CD8-positive, alpha-beta memory T cell (primary cell): ENCODE data around the gene TIMP3. TPM values are rescaled to one million over a fixed set of nuclear protein-coding genes. Genes with fewer than 3 reads are reported as not detected.
A peak's percentile ranks its signal among the peaks of the same experiment; 100 is the strongest.

Experiments used
- CTCF ChIA-PET: fragments of 350-600 bp; sonication (Branson Sonifier 250); formaldehyde crosslinking; loops from one replicate; lab custom pipeline; 2021; ENCODE audit warnings: antibody characterized with exemption; lab: Charles Lee
- POLR2A ChIA-PET: fragments of 350-600 bp; sonication (Branson Sonifier 250); formaldehyde crosslinking; loops from one replicate; lab custom pipeline; 2021; ENCODE audit warnings: antibody characterized with exemption; lab: Charles Lee
- DNase-seq, 5 donors: peaks; one replicate each; pipeline versions ENCODE4 v3.0.0 to v3.0.0-alpha.2; 2020 to 2022; ENCODE audit warnings: mixed read lengths in 1 of 5
- H3K27ac ChIP-seq: one replicate; pipeline ENCODE4 v1.7.0; 2013; ENCODE audit warnings: low read depth, mild to moderate bottlenecking, low read length, moderate library complexity
- H3K27me3 ChIP-seq: 2 replicates; pipeline ENCODE4 v1.7.0; 2013; ENCODE audit warnings: low read length, mild to moderate bottlenecking; ENCODE audit not compliant: insufficient read depth, poor library complexity, severe bottlenecking
- H3K36me3 ChIP-seq: 2 replicates; pipeline ENCODE4 v1.7.0; 2013; ENCODE audit warnings: mild to moderate bottlenecking, low read length, moderate library complexity; ENCODE audit not compliant: insufficient read depth
- H3K4me1 ChIP-seq: 2 replicates; pipeline ENCODE4 v1.7.0; 2013; ENCODE audit warnings: mild to moderate bottlenecking, low read length, moderate library complexity; ENCODE audit not compliant: insufficient read depth
- H3K4me3 ChIP-seq: 2 replicates; pipeline ENCODE4 v1.7.0; 2013; ENCODE audit warnings: mild to moderate bottlenecking, low read length
- H3K9me3 ChIP-seq: 2 replicates; pipeline ENCODE4 v1.7.0; 2013; ENCODE audit warnings: mild to moderate bottlenecking, low read length
- H3K27ac Mint-ChIP-seq, 8 donors: one replicate each; pipeline ENCODE4 v1.8.0; 2020 to 2021; ENCODE audit warnings: mixed read lengths in 8 of 8, mild to moderate bottlenecking in 6 of 8, inconsistent platforms in 3 of 8, moderate library complexity in 3 of 8
- H3K27me3 Mint-ChIP-seq, 2 donors: one replicate each; pipeline ENCODE4 v1.8.0; 2020 to 2021; ENCODE audit warnings: mixed read lengths in 2 of 2, mild to moderate bottlenecking in 1 of 2, moderate library complexity in 1 of 2
- H3K36me3 Mint-ChIP-seq, 3 donors: one replicate each; pipeline ENCODE4 v1.8.0; 2020 to 2021; ENCODE audit warnings: mixed read lengths in 3 of 3, inconsistent platforms in 1 of 3, mild to moderate bottlenecking in 1 of 3
- H3K4me1 Mint-ChIP-seq, 3 donors: one replicate each; pipeline ENCODE4 v1.8.0; 2020 to 2021; ENCODE audit warnings: mixed read lengths in 3 of 3, inconsistent platforms in 1 of 3, mild to moderate bottlenecking in 1 of 3
- H3K4me3 Mint-ChIP-seq, 7 donors: one replicate each; pipeline ENCODE4 v1.8.0; 2020 to 2021; ENCODE audit warnings: mixed read lengths in 7 of 7, mild to moderate bottlenecking in 6 of 7, moderate library complexity in 4 of 7, inconsistent platforms in 2 of 7
- H3K9me3 Mint-ChIP-seq, 5 donors: one replicate each; pipeline ENCODE4 v1.8.0; 2020 to 2022; ENCODE audit warnings: mixed read lengths in 5 of 5, mild to moderate bottlenecking in 3 of 5, moderate library complexity in 2 of 5, inconsistent platforms in 1 of 5
- polyA plus RNA-seq: library from polyadenylated mRNA; unstranded; fragments of 300-500 nt; fragmentation: Illumina TruSeq; gene quantifications from one replicate; pipeline ENCODE4 v1.2.3, GENCODE V29; 2021
- total RNA-seq, 2 experiments: library from RNA; stranded (reverse); gene quantifications; one replicate each; pipeline ENCODE4 v1.2.3, GENCODE V29; 2021

TIMP3 gene
- total and polyA plus RNA-seq, 3 experiments from 2014 or later: 0.22 to 0.24 TPM; not detected in 1

- H3K27ac ChIP-seq: no peak overlapping the region
- no peaks in the 10 kb centered on the region for H3K4me1 ChIP-seq
- no peak overlapping the region for H3K4me3 ChIP-seq
- H3K9me3 ChIP-seq: no peaks in the 10 kb centered on the region
- H3K36me3 ChIP-seq: no peaks in the 10 kb centered on the region
- Mint-ChIP-seq H3K36me3 (no peaks in the 10 kb centered on the region), H3K4me1 (no peaks in the 10 kb centered on the region), H3K9me3 (peaks cover 0 to 2% (median 0%) of the 10 kb centered on the region in 5 donors), H3K4me3 (no peak overlapping the region), H3K27ac (no peak overlapping the region), H3K27me3 (peaks cover 5 to 26% of the 10 kb centered on the region in 2 donors)
- no peak for DNase-seq
- ChIA-PET CTCF (no interaction called here), POLR2A (no interaction called here)
- H3K27me3 ChIP-seq: no peaks in the 10 kb centered on the region
These were observed 41.0 kb downstream of the TIMP3 start for GRCh38 chr22:32842486-32842885.

- ChIA-PET POLR2A (no interaction called here), CTCF (no interaction called here)
- peaks cover 0 to 2% (median 0%) of the 10 kb centered on the region in 5 donors for H3K9me3 Mint-ChIP-seq
- H3K4me3 ChIP-seq: no peak overlapping the region
- no peak for DNase-seq
- no peaks in the 10 kb centered on the region for H3K36me3 Mint-ChIP-seq
- no peaks in the 10 kb centered on the region for H3K4me1 ChIP-seq
- H3K4me3 Mint-ChIP-seq: no peak overlapping the region
- H3K27me3 Mint-ChIP-seq: peaks cover 0 to 26% of the 10 kb centered on the region in 2 donors
- no peaks in the 10 kb centered on the region for H3K36me3 ChIP-seq
- H3K27ac Mint-ChIP-seq: peak overlapping the region in 1 of 8 donors; percentile 47
- no peaks in the 10 kb centered on the region for H3K9me3 ChIP-seq
- H3K27me3 ChIP-seq: no peaks in the 10 kb centered on the region
- H3K4me1 Mint-ChIP-seq: no peaks in the 10 kb centered on the region
- no peak overlapping the region for H3K27ac ChIP-seq
These were observed 41.8 kb downstream of the TIMP3 start for GRCh38 chr22:32843300-32843699.

- Mint-ChIP-seq H3K36me3 (no peaks in the 10 kb centered on the region), H3K27ac (no peak overlapping the region), H3K27me3 (peaks cover 3 to 26% of the 10 kb centered on the region in 2 donors), H3K4me1 (no peaks in the 10 kb centered on the region), H3K9me3 (peaks cover 0 to 2% (median 0%) of the 10 kb centered on the region in 5 donors), H3K4me3 (no peak overlapping the region)
- POLR2A ChIA-PET: no interaction called here
- Histone ChIP-seq H3K36me3 (no peaks in the 10 kb centered on the region), H3K27ac (no peak overlapping the region), H3K9me3 (no peaks in the 10 kb centered on the region), H3K4me3 (no peak overlapping the region), H3K27me3 (no peaks in the 10 kb centered on the region), H3K4me1 (no peaks in the 10 kb centered on the region)
- CTCF ChIA-PET: no interaction called here
- DNase-seq: no peak
These were observed 42.7 kb downstream of the TIMP3 start for GRCh38 chr22:32844251-32844650.

- no peak overlapping the region for H3K27ac Mint-ChIP-seq
- no peaks in the 10 kb centered on the region for H3K4me1 ChIP-seq
- POLR2A ChIA-PET: no interaction called here
These were observed 45.4 kb downstream of the TIMP3 start for GRCh38 chr22:32846780-32847491.

GRCh38 chr22:32848226-32848625 lies 46.7 kb downstream of the TIMP3 start:
- ChIA-PET POLR2A (no interaction called here), CTCF (no interaction called here)
- Histone ChIP-seq H3K9me3 (no peaks in the 10 kb centered on the region), H3K36me3 (no peaks in the 10 kb centered on the region), H3K4me1 (no peaks in the 10 kb centered on the region), H3K27ac (no peak overlapping the region), H3K27me3 (no peaks in the 10 kb centered on the region), H3K4me3 (no peak overlapping the region)
- Mint-ChIP-seq H3K4me1 (no peaks in the 10 kb centered on the region), H3K9me3 (peaks cover 0 to 2% (median 0%) of the 10 kb centered on the region in 5 donors), H3K4me3 (no peak overlapping the region), H3K27me3 (peaks cover 3 to 16% of the 10 kb centered on the region in 2 donors), H3K36me3 (no peaks in the 10 kb centered on the region), H3K27ac (no peak overlapping the region)
- DNase-seq: no peak

More at GRCh38 chr22:32846780-32847491, 45.4 kb downstream of the TIMP3 start:
- Mint-ChIP-seq H3K36me3 (no peaks in the 10 kb centered on the region), H3K4me1 (no peaks in the 10 kb centered on the region), H3K4me3 (no peak overlapping the region), H3K27me3 (peaks cover 3 to 24% of the 10 kb centered on the region in 2 donors), H3K9me3 (peaks cover 0 to 2% (median 0%) of the 10 kb centered on the region in 5 donors)
- H3K9me3 ChIP-seq: no peaks in the 10 kb centered on the region
- CTCF ChIA-PET: no interaction called here
- no peak for DNase-seq
- H3K27me3 ChIP-seq: no peaks in the 10 kb centered on the region
- H3K27ac ChIP-seq: no peak overlapping the region
- H3K36me3 ChIP-seq: no peaks in the 10 kb centered on the region
- H3K4me3 ChIP-seq: no peak overlapping the region

DNA sequence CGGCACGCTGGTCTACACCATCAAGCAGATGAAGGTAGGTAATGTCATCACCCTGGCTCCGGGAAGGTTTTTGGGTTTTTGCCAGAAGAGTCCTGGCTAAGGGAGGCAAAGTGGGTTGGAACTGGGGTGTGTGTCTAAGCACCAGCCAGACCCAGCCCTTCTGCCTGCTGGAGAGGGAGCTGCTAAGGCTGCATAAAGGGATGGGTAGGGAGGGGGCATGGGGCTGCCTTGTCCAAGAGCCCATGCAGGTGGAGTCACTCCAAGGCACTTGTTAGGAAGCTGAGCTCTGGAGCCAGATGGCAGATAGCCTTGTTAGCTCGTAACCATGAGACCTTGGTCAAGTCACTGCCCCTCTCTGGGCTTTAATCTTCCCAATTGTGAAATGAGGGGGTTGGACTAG lies 48.0 kb downstream of the TIMP3 start:
- Histone ChIP-seq H3K27me3 (no peaks in the 10 kb centered on the region), H3K4me1 (no peaks in the 10 kb centered on the region), H3K9me3 (no peaks in the 10 kb centered on the region), H3K27ac (no peak overlapping the region), H3K4me3 (no peak overlapping the region), H3K36me3 (no peaks in the 10 kb centered on the region)
- no peak overlapping the region for H3K27ac Mint-ChIP-seq
- ChIA-PET CTCF (no interaction called here), POLR2A (no interaction called here)
- peaks cover 3 to 6% of the 10 kb centered on the region in 2 donors for H3K27me3 Mint-ChIP-seq
- H3K36me3 Mint-ChIP-seq: no peaks in the 10 kb centered on the region
- H3K4me3 Mint-ChIP-seq: no peak overlapping the region
- no peaks in the 10 kb centered on the region for H3K9me3 Mint-ChIP-seq
- DNase-seq: no peak
- no peaks in the 10 kb centered on the region for H3K4me1 Mint-ChIP-seq

- peaks cover 3 to 9% of the 10 kb centered on the region in 2 donors for H3K27me3 Mint-ChIP-seq
- Histone ChIP-seq H3K36me3 (no peaks in the 10 kb centered on the region), H3K4me1 (no peaks in the 10 kb centered on the region), H3K9me3 (no peaks in the 10 kb centered on the region), H3K27ac (no peak overlapping the region), H3K27me3 (no peaks in the 10 kb centered on the region), H3K4me3 (no peak overlapping the region)
- H3K36me3 Mint-ChIP-seq: no peaks in the 10 kb centered on the region
- DNase-seq: no peak
- H3K4me3 Mint-ChIP-seq: no peak overlapping the region
- ChIA-PET POLR2A (no interaction called here), CTCF (no interaction called here)
- no peaks in the 10 kb centered on the region for H3K4me1 Mint-ChIP-seq
- H3K9me3 Mint-ChIP-seq: no peaks in the 10 kb centered on the region
- H3K27ac Mint-ChIP-seq: no peak overlapping the region
These were observed 48.7 kb downstream of the TIMP3 start for GRCh38 chr22:32850157-32850556.

DNA sequence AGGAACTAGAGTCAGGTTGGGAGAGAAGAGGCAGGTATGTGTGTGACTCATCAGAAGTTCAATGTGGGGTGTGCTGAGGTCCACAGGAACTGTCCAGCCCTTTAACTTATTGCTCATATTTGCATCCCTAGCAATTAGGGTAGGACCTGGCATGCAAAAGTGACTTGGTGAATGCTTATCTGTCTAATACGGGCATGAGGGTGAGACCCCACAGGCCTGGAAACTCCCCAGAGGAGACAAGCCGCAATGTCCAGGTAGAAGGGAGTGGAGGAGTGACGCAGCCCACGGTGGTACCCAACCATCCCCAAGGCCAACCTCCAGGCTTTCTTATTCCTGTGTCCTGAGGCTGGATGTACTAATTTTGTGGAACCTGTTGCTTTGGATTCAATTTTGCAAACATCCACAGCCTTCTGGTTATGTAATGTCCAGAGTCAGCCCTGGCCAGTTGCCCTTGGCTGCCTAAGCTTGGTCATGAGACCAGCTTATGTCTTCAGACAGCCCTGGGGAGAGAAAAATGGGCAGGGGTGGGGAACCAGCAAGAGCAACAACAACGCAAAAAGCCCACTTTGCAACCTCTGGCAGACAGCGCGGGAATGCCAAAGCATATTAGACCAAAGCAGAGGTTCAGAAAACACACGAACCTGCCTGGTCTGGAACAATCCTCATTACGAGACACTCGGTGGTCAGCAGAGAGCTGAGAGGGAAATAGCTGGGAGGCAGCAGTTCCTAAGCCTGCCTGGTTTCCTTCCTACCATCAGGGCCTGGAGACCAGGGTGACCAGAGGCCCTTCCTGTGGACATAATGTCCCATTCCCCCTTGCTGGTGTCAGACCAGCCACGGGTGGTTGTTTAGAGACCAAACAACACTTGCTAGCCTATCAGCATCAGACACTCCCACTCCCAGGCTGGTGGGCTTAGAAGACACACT lies 49.3 kb downstream of the TIMP3 start:
- Histone ChIP-seq H3K36me3 (no peaks in the 10 kb centered on the region), H3K27me3 (no peaks in the 10 kb centered on the region), H3K9me3 (no peaks in the 10 kb centered on the region), H3K4me1 (no peaks in the 10 kb centered on the region), H3K4me3 (no peak overlapping the region), H3K27ac (no peak overlapping the region)
- Mint-ChIP-seq H3K4me1 (no peaks in the 10 kb centered on the region), H3K36me3 (no peaks in the 10 kb centered on the region), H3K9me3 (no peaks in the 10 kb centered on the region), H3K27ac (no peak overlapping the region), H3K27me3 (peaks cover 4 to 10% of the 10 kb centered on the region in 2 donors), H3K4me3 (no peak overlapping the region)
- DNase-seq: no peak
- ChIA-PET POLR2A (no interaction called here), CTCF (no interaction called here)
